ENCODE measurements around the gene GNAI2.
A peak's percentile ranks its signal among the peaks of the same experiment; 100 is the strongest.
"Not testable (repeated sequence)": the region's sequence is repeated elsewhere in the genome, so short reads cannot be mapped to it uniquely, and the experiment has no call there.

Gene GNAI2

DNA sequence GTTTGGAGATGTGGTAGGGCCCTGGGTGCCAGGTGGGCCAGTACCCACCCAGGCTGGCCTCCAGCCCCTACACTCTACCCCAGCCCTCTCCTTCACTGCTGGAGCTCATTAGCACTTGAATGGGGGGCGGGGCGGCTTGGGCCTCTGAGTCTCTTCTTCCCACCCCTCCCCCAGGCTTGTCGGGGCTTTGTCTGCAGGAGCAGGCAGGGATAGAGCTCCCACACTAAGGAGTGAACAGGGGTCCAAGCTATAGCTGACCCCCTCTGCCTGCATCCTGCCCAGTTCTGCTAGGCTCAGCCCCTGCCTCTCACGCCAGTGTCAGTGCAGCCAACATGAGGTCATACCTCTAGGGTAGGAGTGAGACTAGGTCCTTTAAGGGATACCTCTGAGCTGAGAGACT, 5.2 kb downstream of the GNAI2 start:
- Histone ChIP-seq H3K27ac (peak overlapping the region in 19 of 21 experiments; percentile 1 to 95 (median 84)), H3K4me3 (no peak overlapping the region)

- no peak overlapping the region for H3K4me3 ChIP-seq
- peak overlapping the region; percentile 1 to 95 (median 84) for H3K27ac ChIP-seq
These were observed 5.8 kb downstream of the GNAI2 start for GRCh38 chr3:50241713-50242380.

- peak overlapping the region in 20 of 21 experiments; percentile 66 to 95 (median 84) for H3K27ac ChIP-seq
- no peak overlapping the region for H3K4me3 ChIP-seq
These were observed 6.4 kb downstream of the GNAI2 start for GRCh38 chr3:50242381-50242770.

DNA sequence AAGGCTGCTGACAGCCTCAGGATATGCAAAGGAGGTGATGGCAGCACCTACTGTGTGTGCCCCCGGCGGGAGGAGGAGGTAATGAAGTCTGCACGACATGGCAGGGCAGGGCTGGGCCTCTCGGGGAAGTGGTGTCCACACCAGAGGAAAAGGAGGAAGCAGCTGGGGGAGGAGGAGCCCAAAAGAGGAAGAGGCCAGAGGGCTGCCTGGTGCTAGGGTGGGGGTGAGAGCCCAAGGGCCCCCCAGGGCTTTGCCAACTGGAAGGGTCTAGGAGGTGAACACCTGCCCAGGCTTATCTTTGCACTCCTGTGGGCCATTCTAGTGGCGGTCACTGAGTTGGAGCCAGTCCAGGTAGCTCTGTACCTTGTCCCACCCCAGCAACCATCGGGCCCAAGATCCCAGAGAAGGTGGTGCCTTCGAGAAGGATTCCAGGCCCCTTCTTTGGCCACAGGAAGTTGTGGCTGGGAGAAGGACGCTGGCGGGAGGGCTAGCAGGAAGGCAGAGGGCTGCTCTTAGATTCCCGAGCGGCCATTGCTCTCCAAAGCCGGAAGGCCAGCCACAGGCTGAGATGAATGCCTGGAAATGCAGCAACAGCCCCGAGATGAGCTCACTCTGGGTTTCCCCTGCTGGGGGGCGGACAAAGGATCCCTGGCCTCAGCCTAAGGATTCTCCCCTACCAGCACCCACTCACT, 7.0 kb downstream of the GNAI2 start:
- H3K4me3 ChIP-seq = peak overlapping the region in 1 of 7 experiments; percentile 6

DNA sequence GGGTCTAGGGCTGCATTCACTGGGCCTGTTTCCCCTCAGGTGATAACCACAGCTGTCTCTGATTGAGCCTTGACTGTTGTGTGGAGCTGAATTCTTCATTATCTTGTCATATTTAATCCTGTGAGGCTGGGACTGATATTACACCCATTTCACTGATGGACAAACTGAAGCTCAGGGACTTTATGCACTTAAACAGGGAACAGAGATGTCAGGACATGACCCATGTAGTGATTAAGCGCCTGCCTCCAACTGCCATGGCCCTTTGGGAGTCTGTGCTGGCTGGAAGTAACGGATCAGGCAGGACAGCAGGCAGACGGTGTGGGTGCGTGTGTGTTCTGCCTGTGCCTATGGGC, 7.5 kb downstream of the GNAI2 start:
- H3K27ac ChIP-seq = peak overlapping the region in 20 of 21 experiments; percentile 66 to 95 (median 84)

More for the DNA sequence above, 7.0 kb downstream of the GNAI2 start:
- peak overlapping the region in 20 of 21 experiments; percentile 66 to 95 (median 84) for H3K27ac ChIP-seq

GRCh38 chr3:50244813-50245212, 8.8 kb downstream of the GNAI2 start:
- H3K4me3 ChIP-seq = not testable (repeated sequence)
- peak overlapping the region in 19 of 21 experiments; percentile 7 to 95 (median 84) for H3K27ac ChIP-seq

More for the DNA sequence above, 7.5 kb downstream of the GNAI2 start:
- H3K4me3 ChIP-seq = no peak overlapping the region

DNA sequence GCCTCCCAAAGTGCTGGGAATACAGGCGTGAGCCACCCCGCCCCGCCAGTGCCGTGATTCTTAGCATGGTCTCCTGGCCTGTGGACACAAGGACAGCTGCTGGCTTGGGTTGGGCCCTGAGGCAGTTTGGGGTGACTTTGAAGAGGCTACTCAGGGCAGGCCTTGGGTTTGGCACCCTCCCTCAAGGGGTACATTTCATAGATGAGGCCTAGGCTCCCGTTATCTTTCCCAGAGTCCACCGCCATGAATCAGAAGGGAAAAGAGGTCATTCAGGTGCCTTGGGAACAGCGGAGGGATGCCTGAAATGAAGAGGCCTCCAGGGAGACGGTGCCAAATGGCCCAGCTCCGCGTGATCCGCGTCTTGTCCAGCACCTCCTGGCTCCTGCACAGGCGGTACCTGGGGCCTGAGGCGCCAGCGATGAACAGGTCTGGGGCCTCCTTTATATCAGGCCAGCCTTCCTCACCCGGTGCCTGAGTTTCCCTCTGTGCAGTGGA, 9.3 kb downstream of the GNAI2 start:
- peak overlapping the region in 4 of 7 experiments; percentile 13 to 41 (median 24) for H3K4me3 ChIP-seq
- H3K27ac ChIP-seq = peak overlapping the region in 20 of 21 experiments; percentile 65 to 95 (median 85)

- peak overlapping the region; percentile 0 to 41 (median 20) for H3K4me3 ChIP-seq
- H3K27ac ChIP-seq = peak overlapping the region; percentile 45 to 95 (median 84)
These were observed 10.0 kb downstream of the GNAI2 start for GRCh38 chr3:50245831-50246516.

- peak overlapping the region in 6 of 7 experiments; percentile 0 to 41 (median 24) for H3K4me3 ChIP-seq
- H3K27ac ChIP-seq = peak overlapping the region; percentile 45 to 95 (median 84)
These were observed 10.5 kb downstream of the GNAI2 start for GRCh38 chr3:50246517-50246954.

DNA sequence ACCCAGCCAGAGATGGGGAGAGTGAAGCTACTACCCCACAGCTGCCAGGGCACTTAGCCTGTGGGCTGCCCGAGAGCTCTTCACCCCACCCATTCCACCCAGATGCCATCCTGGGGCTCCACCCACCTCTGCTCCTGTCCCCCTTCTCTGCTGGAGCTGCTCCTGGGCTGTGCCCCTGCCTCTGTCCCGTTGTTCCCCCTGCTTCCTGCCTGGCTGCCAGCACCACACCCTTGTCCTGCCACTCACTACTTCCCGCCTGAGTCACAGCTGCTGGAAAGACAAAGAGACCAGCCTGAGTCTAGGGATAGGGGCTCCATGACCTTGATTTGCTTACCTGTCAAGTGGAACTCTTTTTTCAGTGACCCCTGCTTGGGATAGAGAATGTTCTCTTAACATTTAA, 12.4 kb downstream of the GNAI2 start:
- Histone ChIP-seq H3K27ac (peak overlapping the region in 19 of 21 experiments; percentile 37 to 95 (median 76)), H3K4me3 (no peak overlapping the region)

DNA sequence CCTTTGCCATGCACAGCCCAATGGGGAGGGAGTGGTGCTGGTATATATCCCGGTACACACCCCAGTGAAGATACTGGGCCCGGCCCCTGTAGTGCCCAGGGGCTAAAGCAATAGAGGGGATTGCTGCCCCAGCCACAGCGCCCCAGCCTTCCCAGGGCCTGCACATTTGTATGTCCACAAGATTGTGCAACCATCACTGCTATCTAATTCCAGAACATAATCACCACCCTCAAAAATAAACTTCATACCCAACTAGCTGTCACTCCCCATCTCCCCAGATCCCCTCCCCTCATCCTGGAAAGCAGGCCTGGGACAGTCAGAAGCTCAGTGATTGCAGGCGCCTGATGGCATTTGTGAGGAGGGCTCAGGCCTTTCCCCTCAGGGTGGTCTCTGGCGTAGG, 13.5 kb downstream of the GNAI2 start:
- H3K4me3 ChIP-seq = no peak overlapping the region
- H3K27ac ChIP-seq = peak overlapping the region in 16 of 21 experiments; percentile 61 to 95 (median 78)

GRCh38 chr3:50250514-50250913, 14.5 kb downstream of the GNAI2 start:
- Histone ChIP-seq H3K27ac (peak overlapping the region in 9 of 21 experiments; percentile 20 to 91 (median 74)), H3K4me3 (no peak overlapping the region)

GRCh38 chr3:50251220-50251619, 15.2 kb downstream of the GNAI2 start:
- peak overlapping the region in 13 of 21 experiments; percentile 17 to 90 (median 55) for H3K27ac ChIP-seq
- no peak overlapping the region for H3K4me3 ChIP-seq

DNA sequence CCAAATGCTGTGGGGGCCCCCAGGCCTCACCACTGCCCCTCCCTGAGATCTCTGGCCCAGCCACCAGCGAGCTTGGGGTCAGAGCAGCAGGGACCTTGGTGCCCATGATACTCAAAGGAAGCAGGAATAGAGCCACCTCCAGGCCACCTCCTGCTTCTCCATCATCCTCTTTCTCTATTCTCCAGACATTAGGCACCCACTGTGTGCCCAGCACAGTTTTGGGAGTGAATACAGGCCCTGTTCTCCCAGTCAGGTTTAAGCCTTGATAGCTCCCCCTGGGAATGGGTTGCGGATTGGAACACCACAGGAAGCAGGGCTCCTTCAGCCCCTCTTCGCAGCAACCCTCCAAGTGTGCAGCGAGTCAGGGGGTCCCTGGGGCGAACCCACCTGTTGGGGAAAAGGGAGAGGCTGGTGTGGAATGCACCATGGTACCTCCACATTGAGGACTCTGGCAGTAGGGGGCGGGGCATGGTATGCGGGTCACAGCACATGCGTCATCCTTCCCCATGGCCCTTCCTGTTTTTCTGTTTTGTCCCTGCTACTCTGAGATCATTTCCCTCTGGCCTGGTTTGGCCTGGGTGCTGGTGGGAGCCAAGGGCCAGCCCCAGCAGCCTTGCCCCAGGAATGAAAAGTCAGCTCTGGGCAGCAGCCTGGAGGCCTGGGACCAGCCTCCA, 18.7 kb downstream of the GNAI2 start:
- Histone ChIP-seq H3K27ac (peak overlapping the region in 20 of 21 experiments; percentile 22 to 91 (median 74)), H3K4me3 (no peak overlapping the region)

GRCh38 chr3:50255251-50255615, 19.2 kb downstream of the GNAI2 start:
- Histone ChIP-seq H3K4me3 (no peak overlapping the region), H3K27ac (peak overlapping the region in 19 of 21 experiments; percentile 22 to 91 (median 75))

GRCh38 chr3:50256978-50257890, 21.2 kb downstream of the GNAI2 start:
- Histone ChIP-seq H3K4me3 (no peak overlapping the region), H3K27ac (peak overlapping the region in 9 of 21 experiments; percentile 27 to 98 (median 46))

DNA sequence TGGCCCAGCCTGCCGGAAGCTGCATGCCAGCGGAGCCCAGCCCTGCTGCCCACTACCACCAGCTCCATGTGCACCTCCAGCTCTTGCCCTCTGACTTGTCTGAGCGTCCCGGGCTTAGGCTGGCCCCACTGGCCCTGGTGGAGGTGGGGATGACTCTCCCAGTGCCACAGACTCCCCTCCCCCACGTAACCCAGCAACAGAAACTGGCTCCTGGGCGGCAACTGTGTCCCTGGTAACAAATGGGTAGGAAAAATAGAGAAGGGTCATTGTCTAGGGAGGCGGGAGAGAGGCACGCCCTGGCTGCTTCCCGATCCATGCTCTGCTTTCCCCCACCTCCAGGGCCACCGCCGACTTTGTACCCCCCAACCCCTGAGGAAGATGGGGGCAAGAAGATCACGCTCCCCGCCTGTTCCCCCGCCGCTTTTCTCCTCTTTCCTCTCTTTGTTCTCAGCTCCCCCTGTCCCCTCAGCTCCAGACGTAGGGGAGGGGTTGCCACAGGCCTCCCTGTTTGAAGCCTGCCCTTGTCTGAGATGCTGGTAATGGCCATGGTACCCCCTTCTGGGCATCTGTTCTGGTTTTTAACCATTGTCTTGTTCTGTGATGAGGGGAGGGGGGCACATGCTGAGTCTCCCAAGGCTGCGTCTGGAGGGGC, 22.2 kb downstream of the GNAI2 start:
- peak overlapping the region in 12 of 21 experiments; percentile 41 to 99 (median 96) for H3K27ac ChIP-seq
- H3K4me3 ChIP-seq = no peak overlapping the region

DNA sequence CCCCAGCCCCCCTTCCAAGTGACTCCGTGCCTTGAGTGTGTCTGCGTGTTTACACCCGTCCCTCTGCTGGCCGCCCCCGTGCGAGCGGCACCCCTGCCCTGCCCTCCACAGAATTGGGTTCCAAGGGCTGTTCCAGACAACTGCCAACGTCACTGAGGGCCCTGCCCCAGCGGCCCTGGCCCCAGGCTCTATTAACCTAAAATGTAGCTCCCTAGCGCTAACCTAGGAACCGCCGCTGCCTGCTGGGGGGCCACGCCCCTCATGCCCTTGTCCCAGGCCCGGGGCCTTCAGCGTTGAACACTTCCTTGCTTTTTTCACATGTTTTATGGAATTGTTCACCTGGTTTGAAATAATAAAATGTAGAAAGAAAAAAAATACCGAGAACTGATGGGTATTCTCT, 23.0 kb downstream of the GNAI2 start:
- H3K4me3 ChIP-seq = no peak overlapping the region
- H3K27ac ChIP-seq = peak overlapping the region in 15 of 21 experiments; percentile 4 to 99 (median 96)
